SK-N-SH (cell line): ENCODE measurements around the gene EFTUD2.
"Not testable (repeated sequence)": the region's sequence is repeated elsewhere in the genome, so short reads cannot be mapped to it uniquely, and the experiment has no call there.

Experiments used
- EP300 ChIP-seq, 2 experiments: IDR thresholded peaks; 2 replicates each; pipeline versions ENCODE4 v1.4.0 to v1.6.1; 2012; ENCODE audit warnings: borderline replicate concordance in 1 of 2, low read depth in 1 of 2, low read length in 1 of 2
- EZH2phosphoT487 ChIP-seq: fragments of 200-600 bp; sonication (generic); IDR thresholded peaks from 2 replicates; pipeline ENCODE4 v1.6.1; 2017; ENCODE audit warnings: low read depth, mixed run types, mild to moderate bottlenecking, antibody characterized with exemption, moderate library complexity, borderline replicate concordance
- GABPA ChIP-seq: IDR thresholded peaks from 2 replicates; pipeline ENCODE4 v1.4.0; 2012; ENCODE audit warnings: low read depth, mild to moderate bottlenecking
- JUND ChIP-seq: IDR thresholded peaks from 2 replicates; pipeline ENCODE4 v1.4.0; 2012
- MXI1 ChIP-seq: IDR thresholded peaks from 2 replicates; pipeline ENCODE4 v1.6.1; 2012; ENCODE audit warnings: mild to moderate bottlenecking, low read depth, low read length, improper control_type of control experiment
- POLR2AphosphoS5 ChIP-seq: IDR thresholded peaks from 2 replicates; pipeline ENCODE4 v1.6.1; 2012; ENCODE audit warnings: low read depth, low read length
- RCOR1 ChIP-seq: fragments of 150-350 bp; IDR thresholded peaks from 2 replicates; pipeline ENCODE4 v1.6.1; 2017; ENCODE audit warnings: antibody characterized with exemption, low read length
- RFX5 ChIP-seq: IDR thresholded peaks from 2 replicates; pipeline ENCODE4 v1.6.1; 2012; ENCODE audit warnings: mild to moderate bottlenecking, improper control_type of control experiment, low read length
- SMC3 ChIP-seq: IDR thresholded peaks from 2 replicates; pipeline ENCODE4 v1.6.1; 2012; ENCODE audit warnings: low read depth, low read length, improper control_type of control experiment
- TAF1 ChIP-seq: IDR thresholded peaks from 2 replicates; pipeline ENCODE4 v1.6.1; 2012; ENCODE audit warnings: low read depth, mild to moderate bottlenecking, low read length, moderate library complexity, borderline replicate concordance
- YY1 ChIP-seq: IDR thresholded peaks from 2 replicates; pipeline ENCODE4 v1.4.0; 2012; ENCODE audit warnings: low read depth, mild to moderate bottlenecking
- TF ChIP-seq, protein P1 (sequence below): IDR thresholded peaks from 2 replicates; pipeline ENCODE4 v1.4.0; 2012; ENCODE audit warnings: low read depth, borderline replicate concordance
- TF ChIP-seq, protein P2 (sequence below): IDR thresholded peaks from 2 replicates; pipeline ENCODE4; 2012
- TF ChIP-seq, protein P3 (sequence below): fragments of 200-600 bp; sonication (generic); IDR thresholded peaks from 2 replicates; pipeline ENCODE4 v1.6.1; 2017; ENCODE audit warnings: antibody characterized with exemption, mild to moderate bottlenecking, moderate library complexity

DNA sequence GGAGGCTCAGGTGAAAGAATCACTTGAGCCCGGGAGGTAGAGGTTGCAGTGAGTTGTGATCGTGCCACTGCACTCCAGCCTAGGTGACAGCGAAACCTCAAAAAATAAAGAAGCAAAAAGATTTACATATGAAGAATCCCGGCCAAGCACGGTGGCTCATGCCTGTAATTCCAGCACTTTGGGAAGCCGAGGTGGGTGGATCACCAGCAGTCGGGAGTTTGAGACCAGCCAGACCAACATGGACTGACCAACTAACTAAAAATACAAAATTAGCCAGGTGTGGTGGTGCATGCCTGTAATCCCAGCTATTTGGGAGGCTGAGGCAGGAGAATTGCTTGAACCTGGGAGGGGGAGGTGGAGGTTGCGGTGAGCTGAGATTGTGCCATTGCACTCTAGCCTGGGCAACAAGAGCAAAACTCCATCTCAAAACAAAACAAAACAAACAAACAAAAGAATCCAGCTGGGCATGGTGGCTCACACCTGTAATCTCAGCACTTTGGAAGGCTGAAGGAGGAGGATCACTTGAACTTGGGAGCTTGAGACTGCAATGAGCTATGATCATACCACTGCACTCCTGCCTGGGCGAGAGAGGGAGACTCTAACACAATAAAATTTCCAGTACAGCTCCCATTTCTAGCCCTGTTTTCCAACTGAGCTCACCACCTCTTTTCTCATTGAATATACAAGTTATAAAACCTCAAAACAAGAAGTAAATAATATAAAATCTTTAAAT is 90.4 kb downstream of the EFTUD2 start:
- TF ChIP-seq, protein P1, sequence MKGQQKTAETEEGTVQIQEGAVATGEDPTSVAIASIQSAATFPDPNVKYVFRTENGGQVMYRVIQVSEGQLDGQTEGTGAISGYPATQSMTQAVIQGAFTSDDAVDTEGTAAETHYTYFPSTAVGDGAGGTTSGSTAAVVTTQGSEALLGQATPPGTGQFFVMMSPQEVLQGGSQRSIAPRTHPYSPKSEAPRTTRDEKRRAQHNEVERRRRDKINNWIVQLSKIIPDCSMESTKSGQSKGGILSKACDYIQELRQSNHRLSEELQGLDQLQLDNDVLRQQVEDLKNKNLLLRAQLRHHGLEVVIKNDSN = not testable (repeated sequence)
- not testable (repeated sequence) for TF ChIP-seq EZH2phosphoT487; JUND; TAF1; YY1; RCOR1; GABPA; MXI1; RFX5; POLR2AphosphoS5; SMC3; EP300 (IDR thresholded peaks at IDR 0.05; ENCODE audit: borderline replicate concordance in 1 of 2, low read depth in 1 of 2, low read length in 1 of 2)
- TF ChIP-seq, protein P2, sequence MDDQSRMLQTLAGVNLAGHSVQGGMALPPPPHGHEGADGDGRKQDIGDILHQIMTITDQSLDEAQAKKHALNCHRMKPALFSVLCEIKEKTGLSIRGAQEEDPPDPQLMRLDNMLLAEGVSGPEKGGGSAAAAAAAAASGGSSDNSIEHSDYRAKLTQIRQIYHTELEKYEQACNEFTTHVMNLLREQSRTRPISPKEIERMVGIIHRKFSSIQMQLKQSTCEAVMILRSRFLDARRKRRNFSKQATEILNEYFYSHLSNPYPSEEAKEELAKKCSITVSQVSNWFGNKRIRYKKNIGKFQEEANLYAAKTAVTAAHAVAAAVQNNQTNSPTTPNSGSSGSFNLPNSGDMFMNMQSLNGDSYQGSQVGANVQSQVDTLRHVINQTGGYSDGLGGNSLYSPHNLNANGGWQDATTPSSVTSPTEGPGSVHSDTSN = not testable (repeated sequence)
- TF ChIP-seq, protein P3, sequence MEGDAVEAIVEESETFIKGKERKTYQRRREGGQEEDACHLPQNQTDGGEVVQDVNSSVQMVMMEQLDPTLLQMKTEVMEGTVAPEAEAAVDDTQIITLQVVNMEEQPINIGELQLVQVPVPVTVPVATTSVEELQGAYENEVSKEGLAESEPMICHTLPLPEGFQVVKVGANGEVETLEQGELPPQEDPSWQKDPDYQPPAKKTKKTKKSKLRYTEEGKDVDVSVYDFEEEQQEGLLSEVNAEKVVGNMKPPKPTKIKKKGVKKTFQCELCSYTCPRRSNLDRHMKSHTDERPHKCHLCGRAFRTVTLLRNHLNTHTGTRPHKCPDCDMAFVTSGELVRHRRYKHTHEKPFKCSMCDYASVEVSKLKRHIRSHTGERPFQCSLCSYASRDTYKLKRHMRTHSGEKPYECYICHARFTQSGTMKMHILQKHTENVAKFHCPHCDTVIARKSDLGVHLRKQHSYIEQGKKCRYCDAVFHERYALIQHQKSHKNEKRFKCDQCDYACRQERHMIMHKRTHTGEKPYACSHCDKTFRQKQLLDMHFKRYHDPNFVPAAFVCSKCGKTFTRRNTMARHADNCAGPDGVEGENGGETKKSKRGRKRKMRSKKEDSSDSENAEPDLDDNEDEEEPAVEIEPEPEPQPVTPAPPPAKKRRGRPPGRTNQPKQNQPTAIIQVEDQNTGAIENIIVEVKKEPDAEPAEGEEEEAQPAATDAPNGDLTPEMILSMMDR = not testable (repeated sequence)
